ENCODE measurements around the gene ELK4. TPM values are rescaled to one million over a fixed set of nuclear protein-coding genes. Genes with fewer than 3 reads are reported as not detected.
A peak's percentile ranks its signal among the peaks of the same experiment; 100 is the strongest.

ELK4 gene
- total and polyA plus RNA-seq, 2 of the 8 experiments (the other 6 are each of a cell fraction or from before 2014, with no cell fraction given) = 2.9 to 26.3 TPM

- Histone ChIP-seq H3K14ac (ENCODE audit: insufficient read length) (no peak overlapping the region), H4K8ac (ENCODE audit: extremely low read depth, insufficient read depth, low read length) (no peak overlapping the region), H2BK5ac (ENCODE audit: low read depth, low read length) (0 out of 2 replicates have a peak overlapping the region, but pooled peaks have one; percentile 57), H3K9me3 (ENCODE audit: insufficient read depth in 2 of 2, low read depth in 1 of 2, low read length in 1 of 2) (no peaks in the 10 kb centered on the region), H2BK120ac (replicated peaks; ENCODE audit: low read depth, low read length) (no peak overlapping the region), H4K5ac (ENCODE audit: insufficient read length, low read depth, low read length) (no peak overlapping the region), H3K79me2 (ENCODE audit: control insufficient read depth in 1 of 2, insufficient read depth in 2 of 2, low read length in 2 of 2) (peaks cover 0 to 35% of the 10 kb centered on the region in 2 experiments; a peak in 2 of 4 replicates), H3K4me3 (ENCODE audit: extremely low read depth in 1 of 4, insufficient read depth in 2 of 4, low read depth in 3 of 4, low read length in 4 of 4) (no peak overlapping the region), H3K79me1 (ENCODE audit: low read depth, low read length) (peaks cover 10% of the 10 kb centered on the region), H2BK15ac (ENCODE audit: low read length) (0 out of 2 replicates have a peak overlapping the region, but pooled peaks have one; percentile 10), H3K4ac (replicated peaks; ENCODE audit: insufficient read length, low read depth, low read length) (peak overlapping the region; percentile 29), H3K18ac (ENCODE audit: extremely low read depth, low read length) (peak overlapping the region; percentile 44; the same call in 1 of the 2 replicates), H3K4me2 (ENCODE audit: insufficient read depth in 1 of 2, low read depth in 2 of 2, low read length in 2 of 2) (no peak overlapping the region), H3K56ac (replicated peaks; ENCODE audit: insufficient read length, low read depth, low read length) (no peak overlapping the region), H4K91ac (replicated peaks; ENCODE audit: insufficient read length, low read length) (no peak overlapping the region), H3K23me2 (ENCODE audit: low read depth, low read length) (no peaks in the 10 kb centered on the region), H4K20me1 (replicated peaks in 1 of 2; ENCODE audit: control insufficient read depth in 1 of 2, insufficient read depth in 2 of 2, low read length in 2 of 2) (peaks cover 1 to 2% of the 10 kb centered on the region in 2 experiments), H3K9ac (replicated peaks in 1 of 4; ENCODE audit: extremely low read depth in 1 of 4, low read depth in 3 of 4, low read length in 3 of 4) (no peak overlapping the region), H2BK12ac (ENCODE audit: low read depth, low read length) (peak overlapping the region; percentile 94; the same call in 1 of the 2 replicates), H2AFZ (ENCODE audit: low read length) (no peak overlapping the region), H2BK20ac (ENCODE audit: low read length) (peak overlapping the region; percentile 86; the same call in 1 of the 2 replicates), H3K4me1 (replicated peaks in 1 of 4; ENCODE audit: control insufficient read depth in 3 of 4, insufficient read depth in 4 of 4, low read length in 3 of 4) (peaks cover 13 to 50% (median 42%) of the 10 kb centered on the region in 4 experiments), H2AK5ac (ENCODE audit: low read depth, low read length) (peak overlapping the region; percentile 16; the same call in 1 of the 2 replicates), H3K36me3 (ENCODE audit: control insufficient read depth in 2 of 4, insufficient read depth in 4 of 4, low read length in 3 of 4) (peaks cover 0 to 10% (median 4%) of the 10 kb centered on the region in 4 experiments; a peak in 4 of 8 replicates), H3K23ac (ENCODE audit: insufficient read length) (no peak overlapping the region), H3K27me3 (replicated peaks in 1 of 4; ENCODE audit: control insufficient read depth in 3 of 4, extremely low read depth in 1 of 4, insufficient read depth in 3 of 4, low read length in 3 of 4) (no peaks in the 10 kb centered on the region), H3K27ac (ENCODE audit: low read depth, low read length) (no peak overlapping the region)
- ChIA-PET CTCF (ENCODE audit: partially characterized antibody) (interaction anchor here (1.3 to 18.5 kb wide), 5 partner anchors 10 to 81 kb away, joined by 4 to 856 read pairs (median 43); partner anchors contain the start of gene SLC45A3), POLR2A (ENCODE audit: partially characterized antibody) (interaction anchor here (3.6 to 19.3 kb wide), 3 partner anchors 8 to 39 kb away, joined by 26 to 241 read pairs (median 49); partner anchors contain the start of gene SLC45A3)
- no peak for DNase-seq (ENCODE audit: low read depth in 1 of 2, low spot score in 2 of 2)
- FAIRE-seq = no peak
- 94% methylated on average over 11 of the region's 11 CpGs; no CpG with 5 or more reads in 1 of the 2 experiments for WGBS, 2 experiments (ENCODE audit: extremely low coverage in 1 of 2, insufficient coverage in 1 of 2, insufficient read length in 1 of 2, insufficient replicate concordance in 2 of 2, low coverage in 1 of 2, low lambda C conversion rate in 2 of 2, missing lambda C conversion rate in 1 of 2)
- no peak for TF ChIP-seq SRF (IDR thresholded peaks at IDR 0.05; ENCODE audit: low read depth, low read length)
- TF ChIP-seq SIX5 (IDR thresholded peaks at IDR 0.05; ENCODE audit: low read depth, low read length) = no peak
- no peak for TF ChIP-seq SP4 (IDR thresholded peaks at IDR 0.05; ENCODE audit: low read length)
- TF ChIP-seq CBX8 (IDR thresholded peaks at IDR 0.05; ENCODE audit: borderline replicate concordance, low read depth, low read length) = no peak
- no peak for TF ChIP-seq SP2 (IDR thresholded peaks at IDR 0.05; ENCODE audit: low read length)
- no peak for TF ChIP-seq BACH1 (IDR thresholded peaks at IDR 0.05; ENCODE audit: low read length)
- no peak for TF ChIP-seq MAFK (IDR thresholded peaks at IDR 0.05; ENCODE audit: low read depth, low read length)
- TF ChIP-seq BCL11A (IDR thresholded peaks at IDR 0.05; ENCODE audit: low read depth in 2 of 2, low read length in 2 of 2) = no peak
- no peak for TF ChIP-seq RXRA (IDR thresholded peaks at IDR 0.05; ENCODE audit: insufficient read depth, low read depth, low read length)
- TF ChIP-seq BRCA1 (IDR thresholded peaks at IDR 0.05; ENCODE audit: low read depth, low read length) = no peak
- no peak for TF ChIP-seq KDM4A (IDR thresholded peaks at IDR 0.05; ENCODE audit: low read depth, low read length, severe bottlenecking)
- TF ChIP-seq NRF1 (IDR thresholded peaks at IDR 0.05; ENCODE audit: low read depth, low read length) = no peak
- TF ChIP-seq JUND (IDR thresholded peaks at IDR 0.05; ENCODE audit: low read length) = no peak
Observed at GRCh38 chr1:205667909-205668643, 36.3 kb upstream of the ELK4 start.
